AG04449 (cell line): Measurements from ENCODE around the gene KLHL18.

ENCODE experiments used
- CTCF ChIA-PET: fragments of 350-600 bp; formaldehyde crosslinking; extraction: SDS; loops from one replicate; lab custom pipeline; 2021; ENCODE audit warnings: antibody characterized with exemption; lab: Yijun Ruan, JAX
- POLR2A ChIA-PET: fragments of 400-600, 350-600 bp; formaldehyde crosslinking; extraction: SDS; loops from one replicate; lab custom pipeline; 2020; ENCODE audit warnings: antibody characterized with exemption, inconsistent platforms; lab: Yijun Ruan, JAX
- DNase-seq: peaks from one replicate; pipeline ENCODE4 v3.0.0-alpha.2; 2010; ENCODE audit warnings: low read depth, low spot score
- H3K4me3 ChIP-seq: 2 replicates; pipeline ENCODE4 v1.5.1; 2011; ENCODE audit warnings: low read depth, mild to moderate bottlenecking, control low read depth, low read length
- CTCF ChIP-seq: IDR thresholded peaks from one replicate; pipeline ENCODE4 v1.5.1; 2011; ENCODE audit warnings: mild to moderate bottlenecking, moderate library complexity, low read length, control low read depth, inconsistent platforms; ENCODE audit not compliant: insufficient read depth; ENCODE audit errors: missing control alignments

KLHL18 gene

GRCh38 chr3:47394140-47394870 is 111.6 kb downstream of the KLHL18 start:
- no peak for TF ChIP-seq CTCF
- no peak overlapping the region for H3K4me3 ChIP-seq
- ChIA-PET CTCF (interaction anchor here (0.9 to 2.1 kb wide), 3 partner anchors 10 to 27 kb away, joined by 6 to 8 read pairs (median 6); partner anchors contain the start of gene PTPN23), POLR2A (interaction anchor here (0.7 to 1.4 kb wide), 3 partner anchors 11 to 434 kb away, joined by 3 to 5 read pairs (median 3); partner anchors contain the start of gene PTPN23)
- DNase-seq = no peak

DNA sequence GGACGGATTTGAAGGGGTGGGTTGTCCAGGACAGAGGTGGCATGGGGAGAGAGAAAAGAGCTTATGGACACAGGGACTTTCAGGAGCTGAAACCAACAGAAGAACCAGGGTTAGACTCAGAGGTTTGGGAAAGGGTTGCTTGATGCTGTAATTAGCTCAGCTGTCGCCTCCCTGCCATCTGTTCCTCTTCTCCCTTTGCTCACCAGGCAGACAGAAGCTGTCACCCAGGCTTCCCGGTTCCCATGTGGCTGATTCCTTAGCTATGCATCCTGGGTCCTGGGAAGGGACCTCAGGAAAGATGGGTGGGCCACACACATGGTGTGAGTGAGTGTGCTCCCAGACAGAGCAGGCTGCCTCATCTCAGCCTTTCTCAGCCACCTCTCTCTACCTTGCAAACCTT is 112.1 kb downstream of the KLHL18 start:
- TF ChIP-seq CTCF = no peak
- no peak for DNase-seq
- POLR2A ChIA-PET = interaction anchor here (0.7 to 1.4 kb wide), 3 partner anchors 11 to 433 kb away, joined by 3 to 5 read pairs (median 3); partner anchors contain the start of gene PTPN23
- CTCF ChIA-PET = interaction anchor here (0.9 to 2.1 kb wide), 3 partner anchors 9 to 26 kb away, joined by 6 to 8 read pairs (median 6); partner anchors contain the start of gene PTPN23
- no peak overlapping the region for H3K4me3 ChIP-seq
